Measurements from ENCODE around the gene SEC14L6.

GRCh38 chr22:30586414-30586813 is 39.9 kb upstream of the SEC14L6 start:
- TF ChIP-seq CTCF (IDR thresholded peaks at IDR 0.05), result no peak
- no peak for TF ChIP-seq POLR2A (IDR thresholded peaks at IDR 0.05)
- no peak for TF ChIP-seq POLR2AphosphoS5 (IDR thresholded peaks at IDR 0.05; ENCODE audit: insufficient read depth in 1 of 2, low read depth in 1 of 2)
